Prostate gland (tissue), 2 donors: ENCODE results near the gene CXADR. TPM values are rescaled to one million over a fixed set of nuclear protein-coding genes. Genes with fewer than 3 reads are reported as not detected.
"Not testable (repeated sequence)": the region's sequence is repeated elsewhere in the genome, so short reads cannot be mapped to it uniquely, and the experiment has no call there.

Experiments
- DNase-seq: peaks from one replicate; pipeline ENCODE4 v3.0.0-alpha.2; 2019; ENCODE audit warnings: low spot score
- H3K27ac ChIP-seq, 2 donors: fragments of 200-600 bp; sonication (generic); 2 replicates each; pipeline ENCODE4 v1.5.1; 2017 to 2019
- H3K27me3 ChIP-seq: fragments of 200-600 bp; sonication (generic); replicated peaks from 2 replicates; pipeline ENCODE4 v1.5.1; 2019; ENCODE audit not compliant: insufficient read depth
- H3K36me3 ChIP-seq, 2 donors: fragments of 200-600 bp; sonication (generic); 1 replicate in 1 of 2; 2 replicates in 1 of 2; pipeline versions ENCODE4 v1.5.1 to v1.8.1; 2017 to 2019
- H3K4me1 ChIP-seq: fragments of 200-600 bp; sonication (generic); replicated peaks from 2 replicates; pipeline ENCODE4 v1.5.1; 2019
- H3K4me3 ChIP-seq, 2 donors: fragments of 200-600 bp; sonication (generic); 2 replicates each; pipeline ENCODE4 v1.5.1; 2017 to 2019
- H3K9me3 ChIP-seq: fragments of 200-600 bp; sonication (generic); 2 replicates; pipeline ENCODE4 v1.5.1; 2017
- CTCF ChIP-seq, 4 experiments: fragments of 200-600 bp in 2 of 4; fragments of 450-650 bp in 2 of 4; sonication (generic) in 2 of 4; IDR thresholded peaks; 1 replicate in 3 of 4; 2 replicates in 1 of 4; pipeline ENCODE4 v1.5.1; 2016 to 2019; ENCODE audit warnings: antibody characterized with exemption in 4 of 4, mild to moderate bottlenecking in 2 of 4, moderate library complexity in 2 of 4
- POLR2A ChIP-seq: fragments of 450-650 bp; IDR thresholded peaks from one replicate; pipeline ENCODE4 v1.6.1; 2016; ENCODE audit warnings: antibody characterized with exemption, mild to moderate bottlenecking
- POLR2AphosphoS5 ChIP-seq: sonication (generic); formaldehyde crosslinking; IDR thresholded peaks from one replicate; pipeline ENCODE4 v1.6.1; 2017; ENCODE audit warnings: antibody characterized with exemption
- WGBS: methylation state at CpG from one replicate; pipeline ENCODE4 v1.1.5; 2018; 5-methylcytosine and 5-hydroxymethylcytosine counted together
- intact Hi-C: fragments of 100-400 bp; cut with DNase I; formaldehyde crosslinking; loops from one replicate; pipeline ENCODE4 v1.14.2; 2022
- total RNA-seq, 2 donors: library from RNA; depleted of rRNA; stranded (reverse); fragments of >200 nt; gene quantifications; one replicate each; pipeline ENCODE4 v1.1.0, GENCODE V29; 2016

Gene CXADR
- total RNA-seq, 2 donors from 2014 or later: 93.0 to 127 TPM

- Histone ChIP-seq H3K27me3 (no peaks in the 10 kb centered on the region), H3K4me3 (no peak overlapping the region), H3K36me3 (no peaks in the 10 kb centered on the region), H3K4me1 (no peaks in the 10 kb centered on the region), H3K9me3 (no peaks in the 10 kb centered on the region), H3K27ac (no peak overlapping the region)
- intact Hi-C loops: no loop called here
- WGBS: 93% methylated on average over 1 of the region's 1 CpG
- no peak for DNase-seq
- TF ChIP-seq CTCF (IDR thresholded peaks at IDR 0.05) (no peak), POLR2A (no peak), POLR2AphosphoS5 (no peak)
Measured at GRCh38 chr21:17469727-17470126, 43.1 kb upstream of the CXADR start.

DNA sequence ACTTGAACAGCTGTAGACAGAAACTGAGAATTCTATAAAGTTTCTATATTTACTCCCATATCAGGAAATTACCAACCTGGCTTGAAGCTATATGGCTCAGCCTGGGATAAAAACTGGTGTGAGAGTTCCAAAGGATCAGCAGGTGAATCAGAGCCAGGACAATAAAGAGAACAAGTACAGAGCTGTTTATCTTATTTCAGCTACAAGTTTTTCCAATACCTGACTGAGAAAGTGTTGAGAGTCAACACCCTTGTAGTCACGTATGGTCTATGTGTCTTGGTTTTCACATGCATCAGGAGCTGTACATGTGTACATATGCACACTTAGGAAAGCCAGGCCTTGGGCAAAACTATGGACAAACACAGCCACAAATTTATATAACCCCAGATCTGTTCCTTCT lies 40.7 kb upstream of the CXADR start:
- no peaks in the 10 kb centered on the region for H3K9me3 ChIP-seq
- no peaks in the 10 kb centered on the region for H3K27me3 ChIP-seq
- 27% methylated on average over 1 of the region's 1 CpG for WGBS
- TF ChIP-seq CTCF (IDR thresholded peaks at IDR 0.05) (no peak), POLR2A (no peak), POLR2AphosphoS5 (peak; percentile 71)
- no peaks in the 10 kb centered on the region for H3K36me3 ChIP-seq
- no peak overlapping the region for H3K4me3 ChIP-seq
- intact Hi-C loops: no loop called here
- DNase-seq: peak; percentile 49
- no peaks in the 10 kb centered on the region for H3K4me1 ChIP-seq
- H3K27ac ChIP-seq: peak overlapping the region; percentile 49 to 55

DNA sequence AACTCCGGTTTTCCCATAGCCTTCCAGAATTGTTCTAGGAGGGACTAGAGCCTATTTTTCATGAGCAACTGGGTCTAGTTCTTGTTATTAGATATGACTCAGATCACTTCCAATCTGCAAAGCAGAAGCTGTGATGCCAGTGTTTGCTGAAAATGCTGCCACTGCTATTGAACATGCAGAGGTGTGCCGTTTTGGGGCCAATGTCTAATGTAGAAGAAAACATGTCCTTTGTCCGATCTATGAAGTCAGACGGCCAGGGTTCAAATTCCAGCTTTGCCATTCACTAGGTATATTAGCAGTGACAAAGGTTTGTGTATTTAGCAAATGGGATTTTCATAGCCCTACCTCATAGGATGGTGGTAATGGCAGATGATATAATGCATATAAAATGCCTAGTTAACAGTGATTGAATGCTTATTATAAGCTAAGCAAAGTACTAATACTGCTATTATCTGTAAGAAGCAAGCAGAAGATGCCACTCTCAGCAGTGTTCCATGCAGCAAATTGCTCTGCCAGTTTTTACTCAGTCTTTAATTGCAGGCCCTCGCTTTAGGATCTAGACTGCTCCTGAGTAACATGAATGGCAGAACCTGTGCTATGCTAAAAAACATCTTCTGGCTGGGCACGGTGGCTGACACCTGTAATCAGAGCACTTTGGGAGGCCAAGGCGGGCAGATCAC lies 40.1 kb upstream of the CXADR start:
- no peak for TF ChIP-seq CTCF (IDR thresholded peaks at IDR 0.05)
- TF ChIP-seq POLR2A: no peak
- no peak for TF ChIP-seq POLR2AphosphoS5
- Histone ChIP-seq H3K9me3 (no peaks in the 10 kb centered on the region), H3K36me3 (no peaks in the 10 kb centered on the region), H3K4me3 (no peak overlapping the region), H3K27ac (peak overlapping the region; percentile 49 to 55), H3K4me1 (no peaks in the 10 kb centered on the region), H3K27me3 (no peaks in the 10 kb centered on the region)
- no peak for DNase-seq
- 77% methylated on average over 7 of the region's 7 CpGs for WGBS
- intact Hi-C loops: no loop called here

DNA sequence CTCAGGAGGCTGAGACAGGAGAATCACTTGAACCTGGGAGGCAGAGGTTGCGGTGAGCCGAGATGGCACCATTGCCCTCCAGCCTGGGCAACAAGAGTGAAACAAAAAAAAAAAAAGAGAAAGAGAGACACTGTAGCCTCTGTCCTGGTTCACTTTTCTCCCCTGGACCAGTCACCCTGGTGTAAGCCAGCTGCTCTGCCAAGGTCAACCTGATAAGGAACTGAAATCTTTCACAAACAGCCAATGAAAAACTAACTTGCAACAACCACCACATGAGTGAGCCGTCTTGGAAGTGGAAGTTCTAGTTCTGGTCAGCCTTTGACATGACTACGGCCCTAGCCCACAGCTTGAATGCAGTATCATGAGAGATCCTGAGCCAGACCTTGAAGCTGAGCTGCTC lies 36.8 kb upstream of the CXADR start:
- TF ChIP-seq CTCF (IDR thresholded peaks at IDR 0.05): no peak
- no peak for TF ChIP-seq POLR2AphosphoS5
- no peak for TF ChIP-seq POLR2A
- H3K27me3 ChIP-seq: no peaks in the 10 kb centered on the region
- H3K27ac ChIP-seq: no peak overlapping the region
- DNase-seq: no peak
- H3K36me3 ChIP-seq: no peaks in the 10 kb centered on the region
- no peaks in the 10 kb centered on the region for H3K4me1 ChIP-seq
- 85% methylated on average over 4 of the region's 4 CpGs for WGBS
- H3K4me3 ChIP-seq: no peak overlapping the region
- no peaks in the 10 kb centered on the region for H3K9me3 ChIP-seq
- intact Hi-C loops: no loop called here

DNA sequence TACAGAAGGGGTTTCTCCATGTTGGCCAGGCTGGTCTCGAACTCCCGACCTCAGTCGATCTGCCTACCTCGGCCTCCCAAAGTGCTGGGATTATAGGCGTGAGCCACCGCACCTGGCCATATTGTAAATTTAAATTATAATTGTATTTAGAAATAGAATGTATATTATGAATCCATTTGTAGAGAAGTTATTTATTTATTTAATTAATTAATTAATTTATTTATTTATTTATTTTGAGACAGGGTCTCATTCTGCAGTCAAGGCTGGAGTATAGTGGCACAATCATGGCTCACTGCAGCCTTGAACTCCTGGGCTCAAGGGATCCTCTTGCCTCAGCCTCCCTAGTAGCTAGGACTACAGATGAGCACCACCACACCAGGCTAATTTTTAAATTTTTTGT lies 34.7 kb upstream of the CXADR start:
- H3K9me3 ChIP-seq, H3K27ac ChIP-seq, intact Hi-C loops, DNase-seq, H3K4me1 ChIP-seq, H3K27me3 ChIP-seq, H3K4me3 ChIP-seq, H3K36me3 ChIP-seq: not testable (repeated sequence)
- 96% methylated on average over 6 of the region's 6 CpGs for WGBS
